Measurements from ENCODE around the gene SEC62. TPM values are rescaled to one million over a fixed set of nuclear protein-coding genes. Genes with fewer than 3 reads are reported as not detected.

The SEC62 gene
- total RNA-seq, 1 experiment from 2014 or later: 51.2 TPM

- no peak for TF ChIP-seq E2F5 (CRISPR knock-in tag; IDR thresholded peaks at IDR 0.05)
- TF ChIP-seq PRRX2 (CRISPR knock-in tag; IDR thresholded peaks at IDR 0.05): no peak
Measured at GRCh38 chr3:169993761-169994160, 27.2 kb downstream of the SEC62 start (continued).

- Mint-ChIP-seq H3K36me3 (peaks cover 11% of the 10 kb centered on the region), H3K9me3 (no peaks in the 10 kb centered on the region), H3K27me3 (ENCODE audit: low read depth) (no peaks in the 10 kb centered on the region), H3K27ac (no peak overlapping the region), H3K4me1 (no peaks in the 10 kb centered on the region), H3K4me3 (no peak overlapping the region)
- ChIA-PET CTCF (no interaction called here), POLR2A (no interaction called here)
- TF ChIP-seq SMAD3 (CRISPR knock-in tag; IDR thresholded peaks at IDR 0.05; ENCODE audit: borderline replicate concordance) (no peak), AFF4 (CRISPR knock-in tag; IDR thresholded peaks at IDR 0.05; ENCODE audit: borderline replicate concordance) (no peak), ZNF512 (CRISPR knock-in tag; IDR thresholded peaks at IDR 0.05; ENCODE audit: borderline replicate concordance) (no peak), ZNF416 (CRISPR knock-in tag; IDR thresholded peaks at IDR 0.05) (no peak), SMAD4 (CRISPR knock-in tag; IDR thresholded peaks at IDR 0.05) (no peak), ESRRA (CRISPR knock-in tag; IDR thresholded peaks at IDR 0.05; ENCODE audit: borderline replicate concordance) (no peak), TP53 (CRISPR knock-in tag; IDR thresholded peaks at IDR 0.05) (no peak), MLX (CRISPR knock-in tag; IDR thresholded peaks at IDR 0.05) (no peak), NR3C1 (CRISPR knock-in tag; conservative IDR thresholded peaks at IDR 0.05; ENCODE audit: low read depth) (no peak), NR2C2 (CRISPR knock-in tag; IDR thresholded peaks at IDR 0.05) (no peak), GRHL2 (CRISPR knock-in tag; IDR thresholded peaks at IDR 0.05; ENCODE audit: insufficient replicate concordance, severe bottlenecking) (no peak), TEAD4 (CRISPR knock-in tag; IDR thresholded peaks at IDR 0.05) (no peak), ZNF138 (CRISPR knock-in tag; conservative IDR thresholded peaks at IDR 0.05) (no peak)
- no peak for ATAC-seq
- no peak for DNase-seq (ENCODE audit: low spot score)
Measured at GRCh38 chr3:169996063-169996462, 29.5 kb downstream of the SEC62 start.

GRCh38 chr3:169998668-169999131, 32.1 kb downstream of the SEC62 start:
- Mint-ChIP-seq H3K4me1 (no peaks in the 10 kb centered on the region), H3K27me3 (ENCODE audit: low read depth) (no peaks in the 10 kb centered on the region; the same call in 1 of the 2 replicates), H3K27ac (no peak overlapping the region), H3K36me3 (no peaks in the 10 kb centered on the region; the same call in 1 of the 2 replicates), H3K4me3 (no peak overlapping the region), H3K9me3 (no peaks in the 10 kb centered on the region)
- POLR2A ChIA-PET: no interaction called here
- TF ChIP-seq GABPB1 (CRISPR knock-in tag; IDR thresholded peaks at IDR 0.05): peak; percentile 48; the same call in 1 of the 2 replicates
- no peak for TF ChIP-seq CREM (CRISPR knock-in tag; IDR thresholded peaks at IDR 0.05)
- ATAC-seq (no peak), DNase-seq (ENCODE audit: low spot score) (no peak)
- CTCF ChIA-PET: no interaction called here

All from WTC11 (cell line).